IPS-11a (cell line): Measurements from ENCODE around the gene CHST14.

ENCODE experiments used
- H3K4me3 ChIP-seq: one replicate; pipeline ENCODE4 v1.5.1; 2013; ENCODE audit warnings: low read depth, low read length, control low read depth

CHST14 gene

DNA sequence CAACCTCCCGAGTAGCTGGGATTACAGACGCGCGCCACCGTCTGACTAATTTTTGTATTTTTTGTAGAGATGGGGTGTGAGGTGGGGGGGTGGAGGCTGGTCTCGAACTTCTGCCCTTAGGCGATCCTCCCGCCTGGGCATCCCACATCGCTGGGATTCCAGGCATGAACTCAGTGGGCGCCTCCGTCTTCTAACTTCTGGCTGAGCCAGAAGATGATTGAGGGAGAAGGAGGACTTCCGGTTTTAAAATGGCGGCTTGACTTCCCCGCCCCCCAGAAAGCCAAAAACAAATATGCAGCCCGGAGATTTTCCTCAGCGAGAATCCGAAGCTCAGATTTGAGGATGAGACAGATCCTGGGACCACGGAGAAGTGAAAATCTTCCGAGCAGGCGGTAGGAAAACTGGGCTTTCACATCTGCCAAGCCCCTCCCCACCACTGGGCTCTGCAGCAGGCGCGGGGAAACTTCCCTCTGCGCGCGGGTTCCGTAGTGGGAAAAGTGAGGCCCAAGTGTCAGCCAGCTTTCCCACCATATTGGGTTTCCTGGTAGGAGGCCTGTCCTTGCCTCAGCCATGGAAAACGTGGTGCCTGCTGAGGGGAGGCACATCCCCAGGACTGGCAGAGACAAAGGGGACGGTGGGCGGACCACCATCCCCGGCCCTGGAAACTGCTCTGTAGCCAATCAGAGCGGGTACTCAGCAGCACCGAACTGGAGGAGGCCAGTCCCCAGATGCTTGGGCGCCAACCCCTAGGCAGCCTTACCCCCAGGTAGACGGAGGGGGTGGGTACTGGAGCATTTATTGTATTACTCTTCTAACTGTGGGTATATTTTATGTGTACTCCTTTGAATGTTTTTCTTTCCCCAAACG, 17.3 kb downstream of the CHST14 start:
- no peak overlapping the region for H3K4me3 ChIP-seq

- H3K4me3 ChIP-seq = no peak overlapping the region
Measured at GRCh38 chr15:40489274-40490175, 18.7 kb downstream of the CHST14 start.

DNA sequence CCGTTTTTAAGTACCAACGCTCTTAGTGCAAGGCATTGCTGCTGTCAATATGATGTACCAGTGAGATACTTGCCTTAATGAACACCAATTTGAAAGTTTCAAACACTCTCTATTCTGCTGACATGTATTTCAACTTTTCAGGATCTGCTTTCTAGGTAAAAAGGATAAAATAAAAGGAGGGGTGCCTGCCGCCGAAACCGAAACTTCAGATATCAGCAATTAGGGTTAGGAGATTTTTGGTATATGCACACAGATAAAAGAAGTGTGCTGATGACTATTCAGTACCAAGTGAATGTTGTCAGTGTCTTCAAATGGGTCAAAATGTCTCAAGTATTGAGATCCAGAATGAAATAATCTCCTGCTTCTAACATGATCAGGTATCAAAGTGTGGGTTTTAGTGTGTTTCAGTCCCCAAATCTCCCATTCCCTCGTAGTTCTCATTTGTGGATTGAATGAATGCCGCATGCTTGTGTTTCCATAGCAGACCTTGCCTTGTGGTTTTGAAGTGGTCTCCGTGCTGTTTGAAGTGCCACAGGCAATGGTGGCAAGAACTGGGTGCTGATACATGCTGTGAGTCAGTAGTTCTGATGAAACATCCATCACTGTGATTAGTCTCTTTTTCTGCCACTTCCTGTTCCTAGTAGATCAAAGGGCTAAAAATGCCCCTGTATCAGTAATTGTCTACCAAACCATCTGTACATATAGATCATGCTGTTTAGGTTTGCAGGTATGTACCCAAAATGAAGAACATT, 22.5 kb downstream of the CHST14 start:
- H3K4me3 ChIP-seq = no peak overlapping the region

DNA sequence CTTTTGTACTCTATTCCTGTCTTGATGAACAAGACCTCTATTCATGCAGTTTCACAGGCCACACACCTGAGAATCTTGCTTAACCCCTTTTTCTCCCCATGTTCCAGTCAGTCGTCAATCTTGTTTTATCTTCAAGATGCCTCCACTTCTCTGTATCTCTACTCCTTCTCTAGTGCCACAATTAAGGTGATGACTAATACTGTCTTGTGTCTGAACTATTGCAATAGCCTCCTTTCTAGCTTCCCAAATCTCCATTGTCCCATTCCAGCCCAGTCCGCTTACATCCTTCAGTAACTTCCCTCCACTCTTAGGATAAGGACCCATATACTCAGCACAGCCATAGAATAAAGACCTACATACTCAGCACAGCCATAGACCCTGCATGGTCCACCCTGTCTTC, 24.7 kb downstream of the CHST14 start:
- H3K4me3 ChIP-seq = no peak overlapping the region

- H3K4me3 ChIP-seq = no peak overlapping the region
Measured at GRCh38 chr15:40498418-40498817, 27.6 kb downstream of the CHST14 start.

- H3K4me3 ChIP-seq = no peak overlapping the region
Measured at GRCh38 chr15:40498891-40499290, 28.1 kb downstream of the CHST14 start.

GRCh38 chr15:40499931-40500330, 29.1 kb downstream of the CHST14 start:
- H3K4me3 ChIP-seq = no peak overlapping the region

DNA sequence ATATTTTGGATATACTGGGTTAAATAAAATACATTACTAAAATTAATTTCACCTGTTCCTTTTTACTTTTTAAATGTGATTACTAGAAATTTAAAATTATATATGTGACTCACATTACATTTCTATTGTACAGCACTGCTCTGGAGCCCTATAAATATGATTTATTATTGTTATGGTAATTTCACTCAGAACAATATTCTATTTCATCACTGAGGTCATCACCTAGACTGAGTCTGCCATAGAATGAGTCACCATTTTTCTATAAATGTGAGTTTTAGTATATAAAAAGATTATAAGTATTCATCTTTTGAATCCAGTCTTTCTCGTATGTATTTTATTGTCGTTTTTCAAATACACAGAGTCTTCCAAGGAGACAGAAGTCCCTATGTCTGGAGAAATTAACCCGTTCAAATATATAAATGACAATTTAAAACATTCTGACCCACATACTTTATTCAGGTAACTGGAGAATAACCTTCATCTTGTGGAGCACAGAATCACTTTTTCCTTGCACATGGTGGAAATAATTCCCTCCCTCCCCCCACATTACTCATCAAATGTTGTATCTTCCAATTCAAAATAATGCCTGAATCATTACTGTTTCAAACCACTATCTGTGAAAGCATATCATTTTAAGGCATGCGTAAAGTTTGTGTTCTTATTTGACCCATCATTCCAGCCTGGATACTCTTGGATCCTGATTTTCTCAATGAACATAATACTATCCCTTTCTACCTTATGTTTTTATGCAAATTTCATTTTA, 30.0 kb downstream of the CHST14 start:
- no peak overlapping the region for H3K4me3 ChIP-seq

- H3K4me3 ChIP-seq = no peak overlapping the region
Measured at GRCh38 chr15:40501487-40501886, 30.7 kb downstream of the CHST14 start.

DNA sequence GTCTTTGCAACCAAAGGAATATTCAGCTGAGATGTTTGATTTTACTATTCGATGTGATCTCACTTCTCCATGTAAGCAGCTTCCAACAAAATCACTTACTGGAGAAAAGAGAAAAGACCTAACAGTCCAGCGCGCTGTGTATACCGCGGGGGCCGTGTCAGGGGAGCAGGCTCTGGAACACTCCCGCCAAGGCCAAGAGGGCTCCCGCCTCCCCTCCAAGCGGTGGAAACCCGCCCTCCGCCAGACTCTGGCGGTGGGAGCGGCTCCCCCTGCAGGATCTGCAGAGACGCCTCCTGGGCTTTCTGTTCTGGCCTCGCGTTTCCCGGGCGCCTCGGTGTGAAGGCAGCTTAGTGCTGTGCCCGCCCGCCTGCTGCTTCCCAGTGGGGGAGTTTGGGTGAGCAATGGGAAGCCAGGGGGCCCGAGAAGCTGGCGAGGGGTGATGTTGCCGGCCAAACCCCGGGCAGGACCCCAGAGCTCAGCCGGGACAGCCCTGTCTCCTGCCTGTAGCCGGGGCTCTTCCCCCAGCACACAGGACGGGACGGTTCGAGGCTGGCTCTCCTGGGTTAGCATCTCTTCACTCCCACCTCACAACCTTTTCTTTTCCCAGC, 36.3 kb downstream of the CHST14 start:
- H3K4me3 ChIP-seq = no peak overlapping the region

DNA sequence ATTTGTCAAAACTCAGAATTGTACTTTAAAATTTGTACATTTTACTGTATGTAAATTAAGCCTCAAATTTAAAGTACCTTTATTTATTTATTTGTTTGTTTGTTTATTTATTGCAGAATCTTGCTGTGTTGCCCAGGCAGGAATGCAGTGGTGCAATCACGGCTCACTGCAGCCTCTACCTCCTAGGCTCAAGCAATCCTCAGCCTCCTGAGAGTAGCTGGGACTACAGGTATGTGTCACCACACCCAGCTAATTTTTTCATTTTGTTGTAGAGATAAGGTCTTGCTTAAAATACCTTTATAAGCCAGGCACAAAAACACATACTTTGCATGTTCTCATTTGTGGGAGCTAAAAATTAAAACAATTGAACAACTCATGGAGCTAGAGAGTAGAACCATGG, 37.4 kb downstream of the CHST14 start:
- no peak overlapping the region for H3K4me3 ChIP-seq

- H3K4me3 ChIP-seq = no peak overlapping the region
Measured at GRCh38 chr15:40510201-40510600, 39.4 kb downstream of the CHST14 start.

- peak overlapping the region; percentile 46 for H3K4me3 ChIP-seq
Measured at GRCh38 chr15:40511093-40511471, 40.3 kb downstream of the CHST14 start.

- peak overlapping the region; percentile 46 for H3K4me3 ChIP-seq
Measured at GRCh38 chr15:40511472-40512133, 40.8 kb downstream of the CHST14 start.

GRCh38 chr15:40512440-40512839, 41.7 kb downstream of the CHST14 start:
- no peak overlapping the region for H3K4me3 ChIP-seq

DNA sequence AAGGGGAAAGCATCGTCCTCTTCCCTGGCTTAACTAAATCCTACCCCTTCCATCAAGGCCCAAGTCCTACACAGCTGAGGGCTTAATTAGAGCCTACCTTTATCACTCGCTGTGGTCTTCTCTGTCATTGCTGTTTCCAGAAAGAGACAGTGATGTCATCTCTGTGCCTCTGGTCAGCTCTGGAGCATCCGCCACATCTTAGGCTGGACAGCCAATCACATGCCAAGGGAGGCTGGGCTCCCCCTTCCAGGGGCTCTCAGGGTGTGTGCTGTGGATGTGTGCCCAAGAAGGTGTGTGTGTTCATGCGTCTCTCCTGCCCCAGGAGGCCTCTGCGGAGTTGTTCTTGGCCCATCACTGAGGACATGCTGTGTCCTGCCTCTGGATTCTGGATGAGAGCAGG, 42.8 kb downstream of the CHST14 start:
- H3K4me3 ChIP-seq = no peak overlapping the region

- no peak overlapping the region for H3K4me3 ChIP-seq
Measured at GRCh38 chr15:40516322-40516721, 45.5 kb downstream of the CHST14 start.
